Measurements from ENCODE around the gene PLP2. TPM values are rescaled to one million over a fixed set of nuclear protein-coding genes. Genes with fewer than 3 reads are reported as not detected.

PLP2 gene
- total RNA-seq, 4 donors from 2014 or later: 57.9 to 78.7 (median 67.9) TPM

- peak overlapping the region; percentile 8 to 48 for H3K4me3 ChIP-seq
- H3K36me3 ChIP-seq: no peaks in the 10 kb centered on the region
- H3K27me3 ChIP-seq: no peaks in the 10 kb centered on the region
- H3K4me1 ChIP-seq: peaks cover 0 to 34% (median 0%) of the 10 kb centered on the region in 3 donors
- H3K9me3 ChIP-seq: no peaks in the 10 kb centered on the region
- peak overlapping the region; percentile 89 to 96 (median 93) for H3K27ac ChIP-seq
- ATAC-seq: peak; percentile 80
- WGBS, 2 donors (ENCODE audit: low coverage in 1 of 2): 20 to 30% methylated on average over 2 to 11 of the region's 69 CpGs
- TF ChIP-seq POLR2AphosphoS5 (IDR thresholded peaks at IDR 0.05) (peak; percentile 12), CTCF (IDR thresholded peaks at IDR 0.05) (peak; percentile 57 to 92 (median 88)), EP300 (IDR thresholded peaks at IDR 0.05) (no peak), POLR2A (IDR thresholded peaks at IDR 0.05) (peak; percentile 56 to 69)
These were observed 7.9 kb upstream of the PLP2 start for GRCh38 chrX:49163555-49164419.

GRCh38 chrX:49164589-49165360 is 6.9 kb upstream of the PLP2 start:
- 78% methylated on average over 3 of the region's 31 CpGs; no CpG with 5 or more reads in 1 of the 2 donors for WGBS, 2 donors (ENCODE audit: low coverage in 1 of 2)
- ATAC-seq: no peak
- H3K36me3 ChIP-seq: no peaks in the 10 kb centered on the region
- H3K4me1 ChIP-seq: peaks cover 0 to 34% (median 0%) of the 10 kb centered on the region in 3 donors
- H3K27ac ChIP-seq: peak overlapping the region; percentile 89 to 96 (median 92)
- no peaks in the 10 kb centered on the region for H3K9me3 ChIP-seq
- no peak for TF ChIP-seq CTCF (IDR thresholded peaks at IDR 0.05)
- no peak for TF ChIP-seq POLR2AphosphoS5 (IDR thresholded peaks at IDR 0.05)
- no peak for TF ChIP-seq POLR2A (IDR thresholded peaks at IDR 0.05)
- TF ChIP-seq EP300 (IDR thresholded peaks at IDR 0.05): no peak
- no peaks in the 10 kb centered on the region for H3K27me3 ChIP-seq
- no peak overlapping the region for H3K4me3 ChIP-seq

GRCh38 chrX:49165901-49166881 is 5.5 kb upstream of the PLP2 start:
- Histone ChIP-seq H3K27me3 (no peaks in the 10 kb centered on the region), H3K4me3 (peak overlapping the region; percentile 42 to 51), H3K9me3 (no peaks in the 10 kb centered on the region), H3K27ac (peak overlapping the region; percentile 89 to 96 (median 92)), H3K4me1 (peaks cover 0 to 38% (median 0%) of the 10 kb centered on the region in 3 donors), H3K36me3 (no peaks in the 10 kb centered on the region)
- ATAC-seq: peak; percentile 47
- 15 to 44% methylated on average over 3 to 12 of the region's 61 CpGs for WGBS, 2 donors (ENCODE audit: low coverage in 1 of 2)
- TF ChIP-seq POLR2AphosphoS5 (IDR thresholded peaks at IDR 0.05) (peak; percentile 63), POLR2A (IDR thresholded peaks at IDR 0.05) (no peak), EP300 (IDR thresholded peaks at IDR 0.05) (no peak), CTCF (IDR thresholded peaks at IDR 0.05) (peak in 2 of 4 experiments; percentile 18 to 58)

- 0% methylated on average over 7 of the region's 35 CpGs; no CpG with 5 or more reads in 1 of the 2 donors for WGBS, 2 donors (ENCODE audit: low coverage in 1 of 2)
- ATAC-seq: peak; percentile 73
- peak; percentile 58 to 62 for TF ChIP-seq POLR2A (IDR thresholded peaks at IDR 0.05)
- no peak for TF ChIP-seq CTCF (IDR thresholded peaks at IDR 0.05)
- TF ChIP-seq POLR2AphosphoS5 (IDR thresholded peaks at IDR 0.05): peak; percentile 72
- no peak for TF ChIP-seq EP300 (IDR thresholded peaks at IDR 0.05)
- H3K9me3 ChIP-seq: no peaks in the 10 kb centered on the region
- peak overlapping the region; percentile 89 to 96 (median 92) for H3K27ac ChIP-seq
- H3K4me1 ChIP-seq: peaks cover 0 to 38% (median 0%) of the 10 kb centered on the region in 3 donors
- H3K36me3 ChIP-seq: no peaks in the 10 kb centered on the region
- H3K4me3 ChIP-seq: peak overlapping the region; percentile 42 to 51
- no peaks in the 10 kb centered on the region for H3K27me3 ChIP-seq
These were observed 4.6 kb upstream of the PLP2 start for GRCh38 chrX:49166914-49167739.
